Liver (tissue), 3 donors: Measurements from ENCODE around the gene DCST2.

Source experiments
- ATF3 ChIP-seq: IDR thresholded peaks from 2 replicates; pipeline ENCODE4 v1.6.1; 2016; ENCODE audit warnings: antibody characterized with exemption
- CTCF ChIP-seq: fragments of 150-350 bp; IDR thresholded peaks from 2 replicates; pipeline ENCODE4 v1.5.1; 2017; ENCODE audit warnings: improper control_type of control experiment, low read depth, low read length; ENCODE audit not compliant: missing input control
- GABPA ChIP-seq, 2 donors: IDR thresholded peaks in 1 of 2; conservative IDR thresholded peaks in 1 of 2; 2 replicates each; pipeline ENCODE4 v1.6.1; 2016; ENCODE audit warnings: antibody characterized with exemption in 2 of 2, mild to moderate bottlenecking in 1 of 2, moderate library complexity in 1 of 2
- RAD21 ChIP-seq, 2 donors: IDR thresholded peaks; 2 replicates each; pipeline ENCODE4 v1.6.1; 2016; ENCODE audit warnings: antibody characterized with exemption in 2 of 2, mild to moderate bottlenecking in 2 of 2
- REST ChIP-seq: IDR thresholded peaks from 2 replicates; pipeline ENCODE4 v1.6.1; 2016; ENCODE audit warnings: antibody characterized with exemption, mild to moderate bottlenecking
- SP1 ChIP-seq: IDR thresholded peaks from 2 replicates; pipeline ENCODE4 v1.6.1; 2018; ENCODE audit warnings: antibody characterized with exemption, mild to moderate bottlenecking
- TAF1 ChIP-seq: conservative IDR thresholded peaks from 2 replicates; pipeline ENCODE4 v1.6.1; 2016; ENCODE audit warnings: antibody characterized with exemption, mild to moderate bottlenecking
- YY1 ChIP-seq: IDR thresholded peaks from 2 replicates; pipeline ENCODE4 v1.6.1; 2016; ENCODE audit warnings: antibody characterized with exemption, mild to moderate bottlenecking
- donor health status: healthy.
- donor health status: healthy.

GRCh38 chr1:155007251-155007828 is 26.2 kb downstream of the DCST2 start:
- no peak for TF ChIP-seq CTCF
- TF ChIP-seq SP1: peak; percentile 54
- no peak for TF ChIP-seq YY1
- TF ChIP-seq RAD21 (IDR thresholded peaks at IDR 0.05): peak in 1 of 2 donors; percentile 22
- TF ChIP-seq TAF1: no peak
- no peak for TF ChIP-seq REST
- no peak for TF ChIP-seq ATF3
- TF ChIP-seq GABPA (IDR thresholded peaks at IDR 0.05 in 1 of 2, conservative IDR thresholded peaks at IDR 0.05 in 1 of 2): no peak
